Stimulated activated CD4-positive, alpha-beta T cell treated with anti-CD3 and anti-CD28 coated beads, Interleukin-12 subunit alpha, Interleukin-12 subunit beta, amount 100 ng/mL, for 24 hours (primary cell): ENCODE measurements around the gene ATG9B.
A peak's percentile ranks its signal among the peaks of the same experiment; 100 is the strongest.

Experiments used
- DNase-seq, 2 experiments: peaks; one replicate each; pipeline ENCODE4 v3.0.0-alpha.2; 2020; ENCODE audit warnings: low read depth in 2 of 2

Gene ATG9B

DNA sequence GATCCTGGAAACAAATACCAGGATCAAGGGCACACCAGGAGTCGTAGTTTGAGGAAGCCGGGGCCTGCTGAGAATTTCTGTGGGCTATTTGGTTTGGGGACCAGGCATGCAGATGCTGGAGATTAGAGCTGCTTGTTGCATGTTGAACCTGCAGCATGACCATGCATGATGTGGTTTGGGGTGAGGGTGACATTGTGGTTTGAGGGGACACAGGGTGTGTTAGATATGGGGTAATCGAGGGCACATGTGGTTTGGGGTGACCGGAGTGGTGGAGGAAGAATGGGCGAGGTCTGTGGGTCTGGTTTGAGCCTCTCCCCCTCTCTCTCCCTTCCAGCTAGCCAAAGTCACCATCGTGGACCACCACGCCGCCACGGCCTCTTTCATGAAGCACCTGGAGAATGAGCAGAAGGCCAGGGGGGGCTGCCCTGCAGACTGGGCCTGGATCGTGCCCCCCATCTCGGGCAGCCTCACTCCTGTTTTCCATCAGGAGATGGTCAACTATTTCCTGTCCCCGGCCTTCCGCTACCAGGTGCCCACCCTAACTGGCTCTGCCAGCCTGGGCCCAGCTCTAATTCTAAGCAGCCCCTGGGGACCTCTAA, 23.3 kb downstream of the ATG9B start:
- no peak for DNase-seq

- DNase-seq, result no peak
Observed at GRCh38 chr7:150999497-151000230, 24.6 kb downstream of the ATG9B start.

GRCh38 chr7:150999001-150999400, 25.3 kb downstream of the ATG9B start:
- DNase-seq, result no peak

GRCh38 chr7:150998341-150998740, 26.0 kb downstream of the ATG9B start:
- DNase-seq, result no peak

DNA sequence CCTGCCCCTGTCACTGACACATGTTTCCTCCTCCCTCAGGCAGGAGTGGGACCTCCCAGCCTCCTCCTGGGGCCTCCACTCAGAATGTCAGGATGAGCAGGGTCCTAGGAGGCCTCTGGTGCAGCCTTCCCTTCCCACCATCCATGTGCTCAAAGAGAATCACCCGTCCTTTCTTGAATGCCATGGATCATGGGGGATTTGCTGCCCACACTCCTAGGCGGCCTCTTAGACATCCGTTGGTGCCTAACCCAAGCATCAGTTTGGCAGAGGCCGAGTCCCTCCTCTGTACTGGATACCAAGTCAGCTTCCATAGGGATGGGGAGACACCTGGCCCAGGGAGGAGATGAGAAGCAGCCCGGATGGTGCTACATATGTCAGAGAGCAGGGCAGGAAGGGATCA, 26.5 kb downstream of the ATG9B start:
- DNase-seq, result no peak

GRCh38 chr7:150997075-150997511, 27.2 kb downstream of the ATG9B start:
- DNase-seq, result no peak

DNA sequence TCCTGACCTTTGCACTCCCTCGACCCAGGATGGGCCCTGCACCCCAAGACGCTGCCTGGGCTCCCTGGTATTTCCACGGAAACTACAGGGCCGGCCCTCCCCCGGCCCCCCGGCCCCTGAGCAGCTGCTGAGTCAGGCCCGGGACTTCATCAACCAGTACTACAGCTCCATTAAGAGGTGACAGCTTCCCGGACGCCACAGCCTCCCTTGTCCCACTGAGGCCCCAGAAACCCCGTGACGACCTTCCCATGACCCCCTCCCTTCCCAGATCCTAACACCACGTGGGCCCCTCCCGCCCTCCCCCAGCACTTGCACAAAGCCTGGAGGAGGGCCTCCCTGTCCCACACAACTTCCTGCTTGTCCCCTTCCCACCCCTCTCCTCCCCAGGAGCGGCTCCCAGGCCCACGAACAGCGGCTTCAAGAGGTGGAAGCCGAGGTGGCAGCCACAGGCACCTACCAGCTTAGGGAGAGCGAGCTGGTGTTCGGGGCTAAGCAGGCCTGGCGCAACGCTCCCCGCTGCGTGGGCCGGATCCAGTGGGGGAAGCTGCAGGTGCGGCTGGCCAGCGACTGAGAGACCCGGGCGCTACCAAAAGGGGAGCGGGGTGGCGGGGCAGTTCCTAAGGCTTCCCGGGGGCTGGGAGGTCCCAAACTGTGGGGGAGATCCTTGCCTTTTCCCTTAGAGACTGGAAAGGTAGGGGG, 27.8 kb downstream of the ATG9B start:
- DNase-seq, result no peak

GRCh38 chr7:150994838-150995510, 29.3 kb downstream of the ATG9B start:
- DNase-seq, result no peak

GRCh38 chr7:150994141-150994837, 30.0 kb downstream of the ATG9B start:
- no peak for DNase-seq

DNA sequence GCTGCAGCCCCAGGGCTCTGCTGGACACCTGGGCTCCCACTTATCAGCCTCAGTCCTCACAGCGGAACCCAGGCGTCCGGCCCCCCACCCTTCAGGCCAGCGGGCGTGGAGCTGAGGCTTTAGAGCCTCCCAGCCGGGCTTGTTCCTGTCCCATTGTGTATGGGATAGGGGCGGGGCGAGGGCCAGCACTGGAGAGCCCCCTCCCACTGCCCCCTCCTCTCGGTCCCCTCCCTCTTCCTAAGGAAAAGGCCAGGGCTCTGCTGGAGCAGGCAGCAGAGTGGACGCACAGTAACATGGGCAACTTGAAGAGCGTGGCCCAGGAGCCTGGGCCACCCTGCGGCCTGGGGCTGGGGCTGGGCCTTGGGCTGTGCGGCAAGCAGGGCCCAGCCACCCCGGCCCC, 30.8 kb downstream of the ATG9B start:
- no peak for DNase-seq

- DNase-seq, result no peak
Observed at GRCh38 chr7:150992833-150993302, 31.4 kb downstream of the ATG9B start.

GRCh38 chr7:150992051-150992640, 32.1 kb downstream of the ATG9B start:
- no peak for DNase-seq

DNA sequence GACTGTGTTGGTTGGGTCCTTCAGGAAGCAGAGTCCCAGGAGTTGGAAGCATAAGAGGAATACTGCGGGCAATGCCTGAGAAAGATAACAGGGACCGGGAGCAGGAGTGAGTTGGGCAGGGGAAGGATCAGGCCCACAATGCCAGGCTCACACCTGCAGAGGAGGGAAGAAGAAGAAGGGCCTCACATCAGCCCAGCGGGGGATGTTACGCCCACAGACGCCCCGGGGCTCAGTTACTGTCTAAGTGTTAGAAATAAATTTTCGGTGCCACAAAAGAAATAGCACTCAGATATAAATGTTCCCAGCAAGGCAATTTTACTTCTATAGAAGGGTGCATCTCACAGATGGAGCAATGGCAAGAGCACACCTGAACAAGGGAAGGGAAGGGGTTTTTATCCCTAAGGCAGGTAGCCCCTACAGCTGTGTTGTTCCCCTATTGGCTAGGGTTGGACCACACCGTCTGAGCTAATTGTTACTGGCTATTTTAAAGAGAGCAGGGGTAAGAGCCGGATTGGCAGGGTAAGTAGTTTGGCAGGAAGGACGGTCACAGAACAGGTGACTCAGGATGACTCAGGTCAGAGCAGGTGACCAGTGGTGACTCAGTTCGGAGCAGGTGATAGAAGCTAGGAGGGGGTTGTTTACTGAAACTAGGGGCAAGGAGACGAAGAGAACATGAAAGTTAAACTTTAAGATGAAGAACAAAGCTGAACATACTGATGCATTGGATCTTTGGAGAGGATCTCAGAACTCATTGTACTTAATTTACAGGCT, 33.7 kb downstream of the ATG9B start, which contains the start of gene NOS3:
Gene NOS3 (plus strand): TSS at position 602 of the 771 bp plus-strand sequence. CDS start 2,787 bp downstream, outside the sequence.
- DNase-seq, result no peak

DNA sequence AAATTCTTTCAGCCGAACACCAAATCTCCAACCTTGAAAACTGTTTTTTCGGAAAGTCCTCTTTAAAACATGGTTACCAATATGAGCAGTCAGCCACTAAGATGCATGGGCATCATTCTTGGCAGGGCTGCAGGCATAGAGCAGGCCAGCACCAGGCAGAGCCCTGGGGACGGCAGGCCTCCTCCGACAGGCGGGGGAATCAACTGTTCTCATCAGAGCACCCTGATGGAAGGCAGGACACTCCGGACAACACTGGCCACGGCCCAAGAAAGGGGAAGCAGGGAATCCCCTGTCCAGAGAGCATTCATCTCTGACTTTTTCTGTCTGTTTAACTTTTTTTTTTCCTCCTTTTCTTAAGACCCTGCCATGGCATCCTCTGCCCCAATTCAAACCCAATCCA, 34.8 kb downstream of the ATG9B start:
- no peak for DNase-seq

- peak in 1 of 2 experiments; percentile 68 for DNase-seq
Observed at GRCh38 chr7:150988230-150989226, 35.8 kb downstream of the ATG9B start.

DNA sequence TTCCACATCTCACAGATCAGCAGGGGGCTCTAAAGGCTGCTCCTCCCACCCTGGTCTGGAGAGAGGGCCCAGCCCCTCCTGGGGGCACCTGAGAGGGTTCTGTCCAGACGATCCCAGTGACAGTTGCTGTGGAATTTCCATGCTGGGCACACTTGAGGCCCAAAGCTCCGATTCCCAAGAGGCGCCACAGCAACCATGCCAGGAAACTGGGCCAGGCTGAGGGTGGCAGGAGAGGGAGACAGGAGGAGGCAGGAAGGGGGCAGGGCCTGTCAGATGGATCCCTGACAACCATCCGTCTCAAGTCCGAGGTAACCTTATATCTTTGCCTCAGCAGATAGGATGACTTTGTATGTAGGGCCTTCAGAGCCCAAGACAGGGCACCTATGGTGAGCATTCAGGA, 37.7 kb downstream of the ATG9B start:
- no peak for DNase-seq

GRCh38 chr7:150986099-150986512, 38.2 kb downstream of the ATG9B start:
- peak in 1 of 2 experiments; percentile 65 for DNase-seq

DNA sequence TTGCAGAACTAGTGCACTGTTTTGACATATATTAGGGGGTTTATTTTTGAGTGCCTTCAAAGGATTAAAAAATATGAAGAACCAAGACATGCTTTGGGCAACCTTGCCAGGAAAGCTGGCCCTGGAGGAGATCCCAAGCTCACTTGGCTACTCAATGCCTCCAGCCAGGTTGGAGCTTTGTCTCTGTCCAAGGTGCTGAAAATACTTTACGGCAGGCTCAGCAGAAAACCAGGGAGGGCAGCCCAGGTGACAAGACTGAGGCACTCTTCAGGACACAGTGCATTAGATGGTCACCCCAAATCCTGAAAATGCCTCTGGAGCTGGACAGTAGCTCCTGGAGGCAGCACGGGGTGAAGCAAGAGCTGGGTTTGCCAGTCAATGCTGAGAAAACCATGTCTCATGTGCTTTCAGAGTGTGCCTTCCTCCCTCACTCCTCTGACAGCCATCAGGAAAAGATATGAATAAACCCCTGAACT, 40.4 kb downstream of the ATG9B start:
- DNase-seq, result no peak

- DNase-seq, result no peak
Observed at GRCh38 chr7:150982351-150982750, 41.9 kb downstream of the ATG9B start.
